Esophagus squamous epithelium (tissue), 4 donors: ENCODE data around the gene CLNS1A.

Experiments
- POLR2A ChIP-seq, 4 donors: fragments of 450-650 bp; IDR thresholded peaks; one replicate each; pipeline ENCODE4 v1.6.1; 2017; ENCODE audit warnings: antibody characterized with exemption in 4 of 4, mild to moderate bottlenecking in 4 of 4, moderate library complexity in 3 of 4
- TF ChIP-seq, protein P1 (sequence below), 6 experiments: fragments of 450-650 bp in 4 of 6; fragments of 200-600 bp in 2 of 6; sonication (generic) in 2 of 6; IDR thresholded peaks; one replicate each; pipeline ENCODE4 v1.5.1; 2016 to 2019; ENCODE audit warnings: antibody characterized with exemption in 6 of 6, mild to moderate bottlenecking in 4 of 6, moderate library complexity in 4 of 6

DNA sequence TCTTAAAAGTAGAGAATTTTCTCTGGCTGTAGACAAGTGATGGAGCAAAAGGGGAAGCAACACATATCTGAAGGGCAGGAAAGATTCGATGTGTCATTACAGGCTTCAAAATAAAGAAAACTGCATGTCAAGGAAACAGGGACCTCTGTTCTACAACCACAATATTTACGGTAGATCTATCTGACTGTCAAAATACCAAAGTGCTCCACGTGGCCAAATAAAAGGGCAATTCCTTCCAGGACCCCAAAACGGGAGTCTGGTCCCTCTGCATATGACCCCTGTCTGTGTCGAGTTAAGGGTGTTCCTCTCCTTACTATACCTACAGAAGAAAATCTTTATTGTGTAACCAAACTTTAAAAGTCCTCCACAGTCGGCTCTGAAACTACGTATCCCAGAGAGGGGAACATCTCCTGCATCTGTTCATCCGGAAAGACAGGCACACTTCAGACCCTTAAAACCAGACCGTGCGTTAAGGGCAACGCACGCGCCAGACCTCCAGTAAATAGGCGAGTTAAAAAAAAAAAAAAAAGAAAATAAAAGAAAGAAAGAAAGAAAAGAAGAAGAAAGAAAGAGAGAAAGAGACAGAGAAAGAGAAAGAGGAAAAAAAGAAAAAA is 756 bp downstream of the CLNS1A start:
- TF ChIP-seq, protein P1, sequence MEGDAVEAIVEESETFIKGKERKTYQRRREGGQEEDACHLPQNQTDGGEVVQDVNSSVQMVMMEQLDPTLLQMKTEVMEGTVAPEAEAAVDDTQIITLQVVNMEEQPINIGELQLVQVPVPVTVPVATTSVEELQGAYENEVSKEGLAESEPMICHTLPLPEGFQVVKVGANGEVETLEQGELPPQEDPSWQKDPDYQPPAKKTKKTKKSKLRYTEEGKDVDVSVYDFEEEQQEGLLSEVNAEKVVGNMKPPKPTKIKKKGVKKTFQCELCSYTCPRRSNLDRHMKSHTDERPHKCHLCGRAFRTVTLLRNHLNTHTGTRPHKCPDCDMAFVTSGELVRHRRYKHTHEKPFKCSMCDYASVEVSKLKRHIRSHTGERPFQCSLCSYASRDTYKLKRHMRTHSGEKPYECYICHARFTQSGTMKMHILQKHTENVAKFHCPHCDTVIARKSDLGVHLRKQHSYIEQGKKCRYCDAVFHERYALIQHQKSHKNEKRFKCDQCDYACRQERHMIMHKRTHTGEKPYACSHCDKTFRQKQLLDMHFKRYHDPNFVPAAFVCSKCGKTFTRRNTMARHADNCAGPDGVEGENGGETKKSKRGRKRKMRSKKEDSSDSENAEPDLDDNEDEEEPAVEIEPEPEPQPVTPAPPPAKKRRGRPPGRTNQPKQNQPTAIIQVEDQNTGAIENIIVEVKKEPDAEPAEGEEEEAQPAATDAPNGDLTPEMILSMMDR (IDR thresholded peaks at IDR 0.05): no peak
- no peak for TF ChIP-seq POLR2A (IDR thresholded peaks at IDR 0.05)
